ENCODE results near the gene MYL10.
"Not testable (repeated sequence)": the region's sequence is repeated elsewhere in the genome, so short reads cannot be mapped to it uniquely, and the experiment has no call there.

The MYL10 gene

DNA sequence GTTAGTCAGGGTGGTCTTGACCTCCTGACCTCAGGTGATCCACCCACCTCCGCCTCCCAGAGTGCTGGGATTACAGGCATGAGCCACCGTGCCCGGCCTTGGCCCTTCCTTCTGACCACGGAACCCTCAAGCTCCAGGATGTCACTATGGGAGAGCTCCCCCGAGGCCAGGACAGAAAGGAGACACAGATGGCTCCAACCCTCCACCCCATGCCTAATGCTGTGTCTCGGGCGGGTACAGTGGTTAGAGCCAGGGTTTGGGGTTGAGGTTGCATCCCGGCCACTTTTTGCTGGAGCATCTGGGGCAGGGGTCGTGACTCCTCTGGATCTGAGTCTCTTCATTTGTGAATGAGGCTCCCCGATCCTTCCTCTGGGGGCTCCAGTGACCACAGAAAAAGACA, 8.1 kb downstream of the MYL10 start:
- Mint-ChIP-seq H3K4me1 (no peaks in the 10 kb centered on the region), H3K27me3 (peaks cover 21% of the 10 kb centered on the region), H3K9me3 (no peaks in the 10 kb centered on the region), H3K4me3 (no peak overlapping the region), H3K36me3 (no peaks in the 10 kb centered on the region), H3K27ac (no peak overlapping the region)
- ATAC-seq (ENCODE audit: low read depth): no peak
- no peak for DNase-seq (ENCODE audit: low spot score in 2 of 2)

DNA sequence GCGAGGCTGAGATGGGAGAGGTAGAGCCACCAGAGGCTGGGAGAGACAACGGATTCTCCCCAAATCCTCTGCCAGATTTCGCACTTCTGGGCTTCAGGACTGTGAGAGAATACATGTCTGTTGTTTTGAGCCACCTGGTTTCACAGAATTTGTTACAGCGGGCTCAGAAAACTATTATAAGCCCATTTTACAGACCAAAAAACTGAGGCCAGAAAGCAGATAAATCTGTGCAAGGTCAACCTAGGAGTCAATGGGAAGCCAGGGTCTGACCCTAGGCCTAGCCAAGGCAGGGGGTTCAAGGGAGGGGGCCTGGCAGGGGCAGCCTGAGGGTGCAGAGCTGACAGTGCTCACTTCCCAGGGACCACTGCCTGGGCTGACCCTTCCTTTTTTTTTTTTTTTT, 8.7 kb downstream of the MYL10 start:
- H3K4me1 Mint-ChIP-seq: no peaks in the 10 kb centered on the region
- no peaks in the 10 kb centered on the region for H3K9me3 Mint-ChIP-seq
- no peaks in the 10 kb centered on the region for H3K36me3 Mint-ChIP-seq
- no peak for ATAC-seq (ENCODE audit: low read depth)
- no peak for DNase-seq (ENCODE audit: low spot score in 2 of 2)
- peaks cover 19% of the 10 kb centered on the region for H3K27me3 Mint-ChIP-seq
- no peak overlapping the region for H3K27ac Mint-ChIP-seq
- H3K4me3 Mint-ChIP-seq: no peak overlapping the region

DNA sequence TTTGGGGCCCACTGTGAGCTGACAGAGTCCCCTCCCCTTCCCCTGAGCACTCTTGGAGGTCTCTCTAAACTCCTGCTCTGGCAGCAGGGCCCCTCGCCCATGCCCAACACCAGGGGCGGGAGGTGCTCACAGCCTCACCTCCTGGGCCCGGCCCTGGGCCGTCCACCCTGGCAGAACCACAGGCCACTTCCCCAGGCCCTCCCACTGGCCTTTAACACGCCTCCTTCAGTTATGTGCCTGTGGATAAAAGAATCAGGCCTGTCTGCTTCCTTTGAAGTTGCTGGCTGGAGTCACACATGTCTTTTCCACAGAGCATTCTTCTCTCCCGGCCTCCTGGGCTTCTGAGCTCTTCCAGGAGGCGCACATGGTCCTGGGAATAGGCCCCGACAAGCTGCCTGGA, 10.2 kb downstream of the MYL10 start:
- no peaks in the 10 kb centered on the region for H3K9me3 Mint-ChIP-seq
- H3K36me3 Mint-ChIP-seq: no peaks in the 10 kb centered on the region
- no peak overlapping the region for H3K27ac Mint-ChIP-seq
- H3K4me1 Mint-ChIP-seq: no peaks in the 10 kb centered on the region
- H3K4me3 Mint-ChIP-seq: no peak overlapping the region
- ATAC-seq (ENCODE audit: low read depth): no peak
- peaks cover 14% of the 10 kb centered on the region for H3K27me3 Mint-ChIP-seq
- DNase-seq (ENCODE audit: low spot score in 2 of 2): no peak

DNA sequence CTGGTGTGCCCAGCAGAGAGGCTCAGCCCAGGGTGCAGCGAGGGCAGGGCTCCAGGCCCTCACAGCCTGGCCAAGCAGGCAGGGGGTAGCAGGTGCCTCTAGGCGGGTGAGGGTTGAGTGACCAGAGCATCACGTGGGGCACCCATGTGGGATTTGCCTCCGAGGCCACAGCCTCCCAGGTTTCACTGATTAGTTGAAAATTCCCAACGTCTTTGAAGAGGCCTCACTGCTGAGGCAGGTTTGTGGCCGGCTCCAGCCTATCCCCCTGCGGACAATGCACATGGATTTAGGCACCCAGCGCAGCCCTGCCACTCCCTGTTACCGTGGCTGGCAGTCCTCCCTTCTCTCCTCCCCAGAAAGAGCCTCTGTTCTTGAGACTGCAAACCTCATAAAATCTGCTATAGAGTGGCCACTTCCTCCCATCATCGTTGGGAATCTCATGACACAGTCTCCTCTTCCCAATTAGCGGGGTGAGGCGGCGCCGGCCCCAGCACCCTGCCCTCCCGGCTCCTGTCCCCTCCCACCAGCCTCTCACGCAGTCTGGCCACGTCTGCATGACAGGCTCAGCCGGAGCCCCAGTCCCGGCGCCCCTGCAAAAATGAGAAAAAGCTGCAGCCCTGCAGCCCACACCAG, 10.8 kb downstream of the MYL10 start:
- no peaks in the 10 kb centered on the region for H3K36me3 Mint-ChIP-seq
- peaks cover 17% of the 10 kb centered on the region for H3K27me3 Mint-ChIP-seq
- H3K9me3 Mint-ChIP-seq: no peaks in the 10 kb centered on the region
- no peak overlapping the region for H3K27ac Mint-ChIP-seq
- no peak overlapping the region for H3K4me3 Mint-ChIP-seq
- ATAC-seq (ENCODE audit: low read depth): no peak
- no peaks in the 10 kb centered on the region for H3K4me1 Mint-ChIP-seq
- DNase-seq (ENCODE audit: low spot score in 2 of 2): no peak

DNA sequence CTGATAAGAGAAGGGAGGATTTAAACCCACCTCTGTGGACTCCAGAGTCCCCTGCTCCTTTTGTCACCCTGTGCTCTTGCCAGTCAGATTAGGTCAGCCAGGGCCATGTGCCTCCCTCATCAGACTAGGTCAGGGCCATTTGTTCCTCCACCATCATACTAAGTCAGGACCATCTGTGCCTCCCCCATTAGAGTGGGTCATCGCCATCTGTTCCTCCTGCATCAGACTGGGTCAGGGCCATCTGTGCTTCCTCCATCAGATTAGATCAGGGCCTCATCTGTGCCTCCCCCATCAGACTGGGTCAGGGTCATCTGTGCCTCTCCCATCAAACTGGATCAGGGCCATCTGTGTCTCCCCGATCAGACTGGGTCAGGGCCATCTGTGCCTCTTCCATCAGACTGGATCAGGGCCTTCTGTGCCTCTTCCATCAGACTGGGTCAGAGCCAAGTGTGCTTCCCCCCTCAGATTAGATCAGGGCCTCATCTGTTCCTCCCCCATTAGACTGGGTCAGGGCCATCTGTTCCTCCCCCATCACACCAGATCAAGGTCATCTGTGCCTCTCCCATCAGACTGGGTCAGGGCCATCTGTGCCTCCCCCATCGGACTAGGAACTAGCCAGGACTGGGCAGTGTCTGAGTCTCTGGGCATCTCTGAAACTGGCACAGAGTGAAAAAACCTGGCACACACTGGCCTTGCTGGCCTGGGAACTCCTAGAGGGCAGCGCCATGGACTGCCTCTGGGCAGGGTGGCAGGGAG, 11.5 kb downstream of the MYL10 start:
- H3K27me3 Mint-ChIP-seq: peaks cover 18% of the 10 kb centered on the region
- no peaks in the 10 kb centered on the region for H3K4me1 Mint-ChIP-seq
- H3K27ac Mint-ChIP-seq: no peak overlapping the region
- no peaks in the 10 kb centered on the region for H3K9me3 Mint-ChIP-seq
- ATAC-seq (ENCODE audit: low read depth) (no peak), DNase-seq (ENCODE audit: low spot score in 2 of 2) (no peak)
- no peak overlapping the region for H3K4me3 Mint-ChIP-seq
- H3K36me3 Mint-ChIP-seq: no peaks in the 10 kb centered on the region

DNA sequence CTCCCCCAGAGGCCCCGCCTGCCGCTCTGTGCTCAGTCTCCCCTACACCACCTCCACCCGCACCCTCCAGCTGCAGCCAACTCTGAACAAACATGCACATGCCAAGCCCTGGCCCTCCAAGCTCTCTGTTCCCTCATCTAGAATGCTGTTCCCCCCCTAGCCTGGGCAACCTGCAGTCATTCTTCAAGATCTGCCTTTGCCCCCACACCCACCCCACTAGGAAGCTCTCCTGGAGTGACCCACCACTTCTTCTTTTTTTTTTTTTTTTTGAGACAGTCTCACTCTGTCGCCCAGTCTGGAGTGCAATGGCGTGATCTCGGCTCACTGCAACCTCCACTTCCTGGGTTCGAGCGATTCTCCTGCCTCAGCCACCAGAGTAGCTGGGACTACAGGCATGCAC, 13.7 kb downstream of the MYL10 start:
- ATAC-seq (ENCODE audit: low read depth): no peak
- Mint-ChIP-seq H3K4me3 (no peak overlapping the region), H3K27me3 (peaks cover 19% of the 10 kb centered on the region), H3K4me1 (no peaks in the 10 kb centered on the region), H3K36me3 (no peaks in the 10 kb centered on the region), H3K27ac (no peak overlapping the region), H3K9me3 (no peaks in the 10 kb centered on the region)
- no peak for DNase-seq (ENCODE audit: low spot score in 2 of 2)

DNA sequence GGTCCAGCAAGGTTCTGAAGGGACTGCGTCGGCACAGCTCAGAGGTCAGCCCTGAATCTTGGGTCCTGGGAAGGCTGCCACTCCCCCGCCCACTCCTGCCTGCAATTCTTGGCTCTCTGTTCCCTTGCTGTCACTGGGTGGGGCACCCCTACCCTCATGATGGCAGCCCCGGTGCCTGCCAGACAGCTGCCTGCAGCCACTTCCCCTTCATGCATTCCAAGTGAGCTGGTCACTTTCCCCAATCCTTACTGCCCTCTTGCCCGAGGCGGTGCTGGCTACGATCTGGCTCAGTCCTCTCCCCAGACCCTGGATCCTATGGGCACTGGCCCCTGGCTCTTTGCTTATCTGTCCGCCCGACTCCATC, 14.2 kb downstream of the MYL10 start:
- peaks cover 21% of the 10 kb centered on the region for H3K27me3 Mint-ChIP-seq
- no peaks in the 10 kb centered on the region for H3K36me3 Mint-ChIP-seq
- H3K9me3 Mint-ChIP-seq: no peaks in the 10 kb centered on the region
- H3K4me1 Mint-ChIP-seq: no peaks in the 10 kb centered on the region
- DNase-seq (ENCODE audit: low spot score in 2 of 2) (no peak), ATAC-seq (ENCODE audit: low read depth) (no peak)
- H3K4me3 Mint-ChIP-seq: no peak overlapping the region
- H3K27ac Mint-ChIP-seq: no peak overlapping the region

DNA sequence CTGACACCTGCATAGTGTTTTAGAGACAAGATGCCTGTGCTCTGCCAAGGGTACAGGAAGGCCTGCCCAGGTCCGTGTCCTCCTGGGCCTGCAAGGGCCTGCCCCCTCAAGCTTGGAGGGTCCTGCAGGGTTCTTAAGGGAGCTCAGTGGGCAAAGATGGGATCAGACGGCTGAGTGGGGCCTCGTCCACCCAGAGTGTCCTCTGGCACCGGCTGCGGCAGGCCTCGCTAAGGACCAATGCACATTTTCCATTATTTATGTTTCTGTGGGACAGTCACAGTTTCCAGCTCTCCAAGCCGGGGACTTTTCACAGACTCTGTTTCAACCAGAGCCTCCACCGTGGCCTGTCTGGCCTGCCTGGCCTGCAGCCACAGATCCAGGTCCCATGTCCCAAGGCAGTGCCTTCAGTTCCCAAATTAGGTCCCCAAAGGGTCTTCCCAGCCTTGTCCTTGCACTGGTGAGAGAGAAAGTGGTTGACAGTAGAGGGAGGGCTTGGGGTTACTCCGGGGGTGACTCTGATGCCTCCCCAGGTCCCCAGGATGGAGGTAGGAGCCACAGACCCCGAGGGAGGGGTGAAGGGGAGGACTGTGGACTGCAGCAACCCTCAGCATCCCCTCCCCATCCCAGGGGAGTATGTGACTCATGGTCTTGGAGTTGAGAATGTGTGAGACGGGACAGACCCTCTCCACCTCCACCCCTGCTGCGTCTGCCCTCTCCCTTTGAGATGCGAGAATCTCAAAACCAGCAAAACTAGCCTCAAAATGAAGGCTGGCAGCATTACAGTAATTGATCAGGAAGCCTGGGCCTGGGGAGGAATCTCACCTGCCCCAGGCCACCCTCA, 14.8 kb downstream of the MYL10 start:
- H3K27ac Mint-ChIP-seq: no peak overlapping the region
- H3K36me3 Mint-ChIP-seq: no peaks in the 10 kb centered on the region
- no peaks in the 10 kb centered on the region for H3K9me3 Mint-ChIP-seq
- H3K4me1 Mint-ChIP-seq: no peaks in the 10 kb centered on the region
- H3K4me3 Mint-ChIP-seq: no peak overlapping the region
- DNase-seq (ENCODE audit: low spot score in 2 of 2): no peak
- no peak for ATAC-seq (ENCODE audit: low read depth)
- peaks cover 22% of the 10 kb centered on the region for H3K27me3 Mint-ChIP-seq

DNA sequence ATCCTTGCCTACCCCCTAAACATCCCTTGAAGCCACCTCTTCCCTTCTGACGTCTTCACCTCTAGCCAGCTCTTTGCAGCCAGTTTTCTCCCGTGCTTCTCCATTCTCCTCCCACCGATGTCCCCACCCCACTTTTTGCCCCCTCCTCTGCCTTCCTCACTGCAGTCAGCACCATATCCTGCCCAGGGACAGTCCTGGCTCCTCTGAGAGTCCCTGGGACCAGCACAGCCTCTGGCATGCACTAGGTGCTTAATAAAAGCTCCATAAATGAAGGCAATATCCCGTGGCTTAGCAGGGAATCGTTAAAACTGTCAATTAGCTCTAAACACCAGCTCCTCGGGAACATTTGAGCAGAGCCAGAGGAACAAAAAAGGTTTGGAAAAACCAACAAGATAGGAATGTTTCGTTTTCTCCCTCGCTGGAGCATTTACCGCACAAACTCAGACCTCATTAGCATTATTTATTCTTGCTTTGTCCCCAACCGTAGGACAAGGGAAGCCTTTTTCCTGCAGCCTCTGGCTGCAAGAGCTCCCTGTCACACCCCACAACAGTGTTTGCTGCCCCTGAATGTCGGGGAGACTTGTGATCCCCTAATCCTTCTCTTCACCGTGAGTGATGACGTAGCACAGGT, 16.1 kb downstream of the MYL10 start:
- Mint-ChIP-seq H3K9me3 (no peaks in the 10 kb centered on the region), H3K27me3 (peaks cover 24% of the 10 kb centered on the region), H3K27ac (no peak overlapping the region), H3K4me3 (no peak overlapping the region), H3K36me3 (no peaks in the 10 kb centered on the region), H3K4me1 (no peaks in the 10 kb centered on the region)
- DNase-seq (ENCODE audit: low spot score in 2 of 2): no peak
- no peak for ATAC-seq (ENCODE audit: low read depth)

DNA sequence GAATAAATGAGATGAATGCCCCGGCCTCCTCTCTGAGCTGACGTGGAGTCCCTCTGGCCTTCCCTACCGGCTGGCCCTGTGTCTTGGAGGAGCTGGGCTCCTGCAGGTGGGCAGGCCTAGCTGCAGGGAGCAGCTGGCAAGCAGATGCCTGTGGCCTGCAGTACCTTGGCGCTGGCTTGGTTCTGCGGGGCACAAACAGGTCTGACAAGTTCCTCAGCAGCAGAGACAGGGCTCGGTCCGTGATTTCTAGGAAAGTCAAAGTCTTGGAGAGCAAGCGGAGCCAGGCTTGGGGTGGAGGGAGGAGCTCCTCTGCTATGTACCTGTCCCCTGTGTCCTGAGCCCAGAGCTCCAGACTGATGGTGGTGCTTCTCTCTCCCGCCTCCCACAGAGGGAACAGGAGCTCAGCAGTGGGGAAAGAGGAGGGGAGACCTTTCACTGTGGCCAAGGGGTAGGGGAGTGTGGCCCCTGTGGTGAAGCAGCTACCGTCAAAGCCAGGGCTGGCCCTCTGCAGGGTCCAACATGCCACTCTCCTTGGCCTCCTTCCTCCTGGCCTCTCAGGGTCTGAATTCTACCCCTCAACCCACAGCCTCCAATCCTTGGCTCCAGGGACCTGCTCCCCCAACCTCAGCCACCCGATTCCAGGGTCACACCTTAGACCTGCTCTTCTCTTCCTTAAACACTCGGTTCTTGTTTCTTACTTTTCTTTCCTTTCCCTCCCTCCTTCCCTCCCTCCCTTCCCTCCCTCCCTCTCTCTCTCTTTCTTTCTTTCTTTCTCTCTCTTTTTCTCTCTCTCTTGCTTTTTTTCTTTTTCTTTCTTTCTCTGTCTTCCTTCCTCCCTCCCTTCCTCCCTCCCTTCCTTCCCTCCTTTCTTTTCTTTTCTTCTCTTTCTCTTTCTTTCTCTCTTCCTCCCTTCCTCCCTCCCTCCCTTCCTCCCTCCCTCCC, 20.1 kb downstream of the MYL10 start:
- Mint-ChIP-seq H3K4me1 (no peaks in the 10 kb centered on the region), H3K36me3 (no peaks in the 10 kb centered on the region), H3K27ac (no peak overlapping the region), H3K4me3 (no peak overlapping the region), H3K27me3 (peaks cover 17% of the 10 kb centered on the region), H3K9me3 (no peaks in the 10 kb centered on the region)
- ATAC-seq (ENCODE audit: low read depth) (no peak), DNase-seq (ENCODE audit: low spot score in 2 of 2) (no peak)

DNA sequence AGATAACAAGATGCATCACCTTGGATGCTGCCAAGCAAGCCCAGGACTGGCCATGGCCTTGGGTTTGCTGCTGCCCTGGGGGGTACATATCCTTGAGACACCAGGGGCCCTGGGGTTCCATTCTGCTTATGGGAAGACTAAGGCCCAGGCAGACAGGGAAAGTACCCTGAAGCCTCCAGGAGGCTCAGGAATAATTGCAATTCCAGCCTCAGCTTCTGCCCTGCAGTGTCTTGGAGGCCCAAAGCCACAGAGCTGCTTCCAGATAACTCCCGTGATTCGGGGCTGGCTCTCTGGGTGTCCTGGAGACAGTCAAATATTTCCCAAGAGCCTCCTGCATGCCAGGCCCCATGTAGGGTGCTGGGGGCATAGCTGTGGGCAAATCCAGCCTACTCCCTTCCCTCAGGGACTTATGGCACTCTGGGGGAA, 22.6 kb downstream of the MYL10 start:
- H3K9me3 Mint-ChIP-seq: no peaks in the 10 kb centered on the region
- peaks cover 5% of the 10 kb centered on the region for H3K27me3 Mint-ChIP-seq
- H3K27ac Mint-ChIP-seq: no peak overlapping the region
- H3K4me1 Mint-ChIP-seq: no peaks in the 10 kb centered on the region
- ATAC-seq (ENCODE audit: low read depth) (no peak), DNase-seq (ENCODE audit: low spot score in 2 of 2) (no peak)
- no peak overlapping the region for H3K4me3 Mint-ChIP-seq
- H3K36me3 Mint-ChIP-seq: no peaks in the 10 kb centered on the region

DNA sequence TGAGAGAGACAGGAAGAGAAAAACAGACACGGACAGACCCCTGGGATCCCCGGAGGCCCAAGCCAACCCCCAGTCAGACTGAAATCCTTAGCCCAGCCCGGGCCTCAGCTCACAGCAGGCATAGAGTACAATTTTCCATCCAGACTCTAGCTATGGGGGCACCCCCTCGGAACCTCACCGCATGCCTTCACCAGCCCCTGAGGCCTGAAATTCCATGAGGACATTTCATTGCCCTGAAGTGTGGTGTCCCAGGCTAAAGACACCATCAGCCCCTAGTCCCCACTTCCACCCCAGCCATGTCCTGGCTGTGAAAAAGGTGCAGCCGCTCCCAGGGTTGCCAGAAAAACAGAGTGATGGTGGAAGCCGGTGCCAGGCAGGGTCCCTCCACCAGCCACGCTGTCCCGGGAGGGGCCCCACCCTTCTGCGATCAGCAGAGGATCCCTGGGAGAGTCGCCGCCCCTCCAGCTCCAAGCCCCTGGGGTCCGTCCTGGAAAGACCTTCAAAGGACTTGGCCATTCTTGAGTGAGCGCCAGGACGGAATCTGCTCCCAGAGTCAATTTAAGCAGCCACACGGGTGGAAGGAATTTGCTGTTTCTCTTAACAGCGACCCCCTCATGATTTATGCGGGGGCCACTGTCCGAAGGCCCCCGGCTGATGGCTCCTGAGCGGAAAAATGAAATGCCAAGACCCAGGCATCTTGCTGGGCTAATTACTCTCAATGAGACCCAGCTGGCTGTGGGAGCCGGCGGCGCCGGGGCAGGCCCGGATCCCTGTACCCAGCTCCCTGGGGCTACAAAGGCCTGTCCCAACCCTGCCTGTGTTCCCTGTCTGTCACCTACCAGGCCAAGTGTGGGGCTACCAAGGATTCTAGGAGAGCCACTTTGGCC, 23.2 kb downstream of the MYL10 start:
- DNase-seq (ENCODE audit: low spot score in 2 of 2): no peak
- no peaks in the 10 kb centered on the region for H3K9me3 Mint-ChIP-seq
- no peaks in the 10 kb centered on the region for H3K4me1 Mint-ChIP-seq
- H3K4me3 Mint-ChIP-seq: no peak overlapping the region
- no peaks in the 10 kb centered on the region for H3K36me3 Mint-ChIP-seq
- peaks cover 5% of the 10 kb centered on the region for H3K27me3 Mint-ChIP-seq
- no peak overlapping the region for H3K27ac Mint-ChIP-seq
- ATAC-seq (ENCODE audit: low read depth): no peak

DNA sequence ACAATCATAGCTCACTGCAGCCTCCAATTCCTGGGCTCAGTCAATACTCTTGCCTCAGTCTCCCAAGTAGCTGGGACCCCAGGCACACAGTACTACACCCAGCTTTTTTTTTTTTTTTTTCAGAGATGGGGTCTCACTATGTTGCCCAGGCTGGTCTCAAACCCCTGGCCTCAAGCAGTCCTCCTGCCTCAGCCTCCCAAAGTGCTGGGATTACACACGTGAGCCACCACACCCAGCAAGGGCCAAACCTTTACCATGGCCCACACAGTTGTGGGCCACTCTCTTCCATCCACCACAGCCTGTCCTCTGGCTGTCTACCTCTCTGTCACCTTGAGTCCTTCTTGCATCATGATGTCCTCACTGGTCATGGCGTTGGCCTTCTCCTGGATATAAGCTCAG, 24.2 kb downstream of the MYL10 start:
- not testable (repeated sequence) for H3K27ac Mint-ChIP-seq; H3K36me3 Mint-ChIP-seq; H3K4me1 Mint-ChIP-seq; H3K4me3 Mint-ChIP-seq; H3K27me3 Mint-ChIP-seq; ATAC-seq (ENCODE audit: low read depth); H3K9me3 Mint-ChIP-seq; DNase-seq (ENCODE audit: low spot score in 2 of 2)
